GM23338 (cell line): ENCODE measurements around the gene INCA1. TPM values are rescaled to one million over a fixed set of nuclear protein-coding genes. Genes with fewer than 3 reads are reported as not detected.

ENCODE experiments used
- ATAC-seq: fragments of 200-7000 bp; cut with Tn5 transposase; 3 replicates; pipeline ENCODE4 v1.9.1; 2020
- DNase-seq: peaks from one replicate; pipeline ENCODE4 v3.0.0-alpha.2; 2015; ENCODE audit warnings: low spot score
- H2AFZ ChIP-seq: fragments of 200-600 bp; sonication (generic); 2 replicates; pipeline ENCODE4 v1.8.0; 2016; ENCODE audit warnings: antibody characterized with exemption, mild to moderate bottlenecking, moderate library complexity
- H3F3A ChIP-seq: fragments of 200-600 bp; sonication (generic); replicated peaks from 2 replicates; pipeline ENCODE4 v1.8.0; 2017; ENCODE audit warnings: antibody characterized with exemption, mixed run types, low read depth
- H3K27ac ChIP-seq: fragments of 200-600 bp; sonication (generic); 2 replicates; pipeline ENCODE4 v1.6.1; 2016; ENCODE audit warnings: low read depth
- H3K27me3 ChIP-seq: fragments of 200-600 bp; sonication (generic); 2 replicates; pipeline ENCODE4 v1.8.0; 2016; ENCODE audit warnings: mild to moderate bottlenecking, mixed run types, moderate library complexity; ENCODE audit not compliant: insufficient read depth
- H3K36me3 ChIP-seq: fragments of 200-600 bp; sonication (generic); 2 replicates; pipeline ENCODE4 v1.8.0; 2016; ENCODE audit warnings: mild to moderate bottlenecking; ENCODE audit not compliant: insufficient read depth
- H3K4me1 ChIP-seq: fragments of 200-600 bp; sonication (generic); 2 replicates; pipeline ENCODE4 v1.8.0; 2016; ENCODE audit warnings: mild to moderate bottlenecking, moderate library complexity; ENCODE audit not compliant: insufficient read depth
- H3K4me2 ChIP-seq: fragments of 200-600 bp; sonication (generic); 2 replicates; pipeline ENCODE4 v1.7.1; 2017; ENCODE audit warnings: mixed run types
- H3K4me3 ChIP-seq: fragments of 200-600 bp; sonication (generic); 2 replicates; pipeline ENCODE4 v1.6.1; 2016; ENCODE audit warnings: mixed run types
- H3K79me2 ChIP-seq: fragments of 200-600 bp; sonication (generic); replicated peaks from 2 replicates; pipeline ENCODE4 v1.8.0; 2017; ENCODE audit warnings: mild to moderate bottlenecking; ENCODE audit not compliant: insufficient read depth
- H3K9me2 ChIP-seq: fragments of 200-600 bp; sonication (generic); 2 replicates; pipeline ENCODE4 v1.8.0; 2017; ENCODE audit not compliant: insufficient read depth
- H4K20me1 ChIP-seq: fragments of 200-600 bp; sonication (generic); replicated peaks from 2 replicates; pipeline ENCODE4 v1.8.0; 2017; ENCODE audit warnings: mild to moderate bottlenecking; ENCODE audit not compliant: insufficient read depth
- H3K27ac Mint-ChIP-seq: 2 replicates; pipeline ENCODE4 v1.8.0; 2020; ENCODE audit warnings: inconsistent platforms, mild to moderate bottlenecking, moderate library complexity, mixed read lengths
- H3K27me3 Mint-ChIP-seq: 3 replicates; pipeline ENCODE4 v1.8.0; 2022; ENCODE audit warnings: low read depth, mild to moderate bottlenecking, moderate library complexity, mixed read lengths, inconsistent platforms; ENCODE audit not compliant: insufficient read depth, poor library complexity
- H3K36me3 Mint-ChIP-seq: 3 replicates; pipeline ENCODE4 v1.8.0; 2021; ENCODE audit warnings: low read depth, mild to moderate bottlenecking, inconsistent platforms, moderate library complexity, mixed read lengths
- H3K4me1 Mint-ChIP-seq: 3 replicates; pipeline ENCODE4 v1.8.0; 2020; ENCODE audit warnings: mild to moderate bottlenecking, inconsistent platforms, mixed read lengths
- H3K4me3 Mint-ChIP-seq: 3 replicates; pipeline ENCODE4 v1.8.0; 2021; ENCODE audit warnings: moderate library complexity, mild to moderate bottlenecking, inconsistent platforms, mixed read lengths
- H3K9me3 Mint-ChIP-seq: 3 replicates; pipeline ENCODE4 v1.8.0; 2020; ENCODE audit warnings: moderate library complexity, mild to moderate bottlenecking, inconsistent platforms, mixed read lengths
- CREB1 ChIP-seq: fragments of 250-450 bp; sonication (Bioruptor Pico); IDR thresholded peaks from 2 replicates; pipeline ENCODE4 v1.5.0; 2020; ENCODE audit warnings: low read depth, mild to moderate bottlenecking, moderate library complexity
- CTCF ChIP-seq, 2 experiments: fragments of 200-600 bp in 1 of 2; sonication (generic) in 1 of 2; conservative IDR thresholded peaks; 2 replicates each; pipeline versions ENCODE4 v1.5.1 to v1.6.1; 2016 to 2017; ENCODE audit warnings: antibody characterized with exemption in 2 of 2, low read depth in 2 of 2, mild to moderate bottlenecking in 2 of 2, moderate library complexity in 1 of 2
- ETS1 ChIP-seq: IDR thresholded peaks from 2 replicates; pipeline ENCODE4 v1.6.1; 2016; ENCODE audit warnings: antibody characterized with exemption
- EZH2 ChIP-seq: fragments of 200-600 bp; sonication (generic); IDR thresholded peaks from one replicate; pipeline ENCODE4 v1.8.0; 2017; ENCODE audit warnings: antibody characterized with exemption, mild to moderate bottlenecking, low read depth; ENCODE audit not compliant: unreplicated experiment
- EZH2phosphoT487 ChIP-seq: fragments of 200-600 bp; sonication (generic); IDR thresholded peaks from one replicate; pipeline ENCODE4 v1.8.1; 2018; ENCODE audit warnings: antibody characterized with exemption; ENCODE audit not compliant: unreplicated experiment
- JUNB ChIP-seq: IDR thresholded peaks from one replicate; pipeline ENCODE4 v1.6.1; 2016; ENCODE audit warnings: antibody characterized with exemption; ENCODE audit not compliant: unreplicated experiment
- NANOG ChIP-seq: IDR thresholded peaks from 2 replicates; pipeline ENCODE4 v1.6.1; 2016; ENCODE audit warnings: antibody characterized with exemption, borderline replicate concordance
- POLR2AphosphoS5 ChIP-seq: IDR thresholded peaks from 2 replicates; pipeline ENCODE4 v1.6.1; 2016; ENCODE audit warnings: antibody characterized with exemption, low read depth
- REST ChIP-seq: IDR thresholded peaks from one replicate; pipeline ENCODE4 v1.6.1; 2018; ENCODE audit warnings: antibody characterized with exemption; ENCODE audit not compliant: unreplicated experiment
- STAT1 ChIP-seq: IDR thresholded peaks from one replicate; pipeline ENCODE4 v1.6.1; 2016; ENCODE audit warnings: antibody characterized with exemption; ENCODE audit not compliant: unreplicated experiment
- ZNF114 ChIP-seq: fragments of 250-450 bp; sonication (Bioruptor Pico); IDR thresholded peaks from 2 replicates; pipeline ENCODE4 v1.5.0; 2020; ENCODE audit warnings: mild to moderate bottlenecking, moderate library complexity
- ZNF331 ChIP-seq: fragments of 250-450 bp; sonication (Bioruptor Pico); IDR thresholded peaks from 2 replicates; pipeline ENCODE4 v1.5.0; 2020; ENCODE audit warnings: low read depth, mild to moderate bottlenecking, moderate library complexity
- ZNF462 ChIP-seq: fragments of 250-450 bp; sonication (Bioruptor Pico); IDR thresholded peaks from 2 replicates; pipeline ENCODE4 v1.5.0; 2020; ENCODE audit warnings: mild to moderate bottlenecking, moderate library complexity
- polyA plus RNA-seq: library from polyadenylated mRNA; unstranded; fragments of >200 nt; fragmentation: Nextera tagmentation; extraction: Ambion mirVana; gene quantifications from 2 replicates; pipeline ENCODE4 v1.2.1, GENCODE V29; 2016
- total RNA-seq: library from RNA; depleted of rRNA; stranded (reverse); fragments of >200 nt; shearing (Covaris generic); gene quantifications from 2 replicates; pipeline ENCODE4 v1.2.3, GENCODE V29; 2014

INCA1 gene
- total and polyA plus RNA-seq, 2 experiments from 2014 or later = 1.3 TPM; not detected in 1

- Histone ChIP-seq H3K9me2 (no peaks in the 10 kb centered on the region), H3K4me3 (peak overlapping the region; percentile 96), H3K79me2 (peaks cover 43% of the 10 kb centered on the region), H3F3A (peaks cover 45% of the 10 kb centered on the region), H3K4me2 (peak overlapping the region; percentile 96), H3K27ac (peak overlapping the region; percentile 100), H3K4me1 (peaks cover 43% of the 10 kb centered on the region), H3K27me3 (no peaks in the 10 kb centered on the region), H4K20me1 (peaks cover 22% of the 10 kb centered on the region), H2AFZ (no peak overlapping the region), H3K36me3 (peaks cover 21% of the 10 kb centered on the region)
- H3K36me3 Mint-ChIP-seq = peaks cover 51% of the 10 kb centered on the region
- peak overlapping the region; percentile 92 for H3K4me3 Mint-ChIP-seq
- peaks cover 42% of the 10 kb centered on the region for H3K4me1 Mint-ChIP-seq
- TF ChIP-seq STAT1 = no peak
- no peak for TF ChIP-seq POLR2AphosphoS5
- no peak for TF ChIP-seq REST
- no peak for TF ChIP-seq EZH2phosphoT487
- TF ChIP-seq ETS1 = no peak
- no peak for TF ChIP-seq NANOG
- TF ChIP-seq ZNF331 = no peak
- no peak for TF ChIP-seq CREB1 (CRISPR knock-in tag)
- no peak for TF ChIP-seq JUNB
- no peak for TF ChIP-seq ZNF114 (CRISPR knock-in tag)
- TF ChIP-seq ZNF462 (CRISPR knock-in tag) = no peak
- no peak for TF ChIP-seq EZH2
- no peak for TF ChIP-seq CTCF (conservative IDR thresholded peaks at IDR 0.05; ENCODE audit: low read depth in 2 of 2)
- H3K27ac Mint-ChIP-seq = peak overlapping the region; percentile 98
- H3K27me3 Mint-ChIP-seq = peaks cover 37% of the 10 kb centered on the region
- DNase-seq (peak; percentile 77), ATAC-seq (peak; percentile 7)
- H3K9me3 Mint-ChIP-seq = no peaks in the 10 kb centered on the region; the same call in 2 of the 3 replicates
These were observed 49.7 kb downstream of the INCA1 start for GRCh38 chr17:4947411-4948165.
